AG04449 (cell line): Measurements from ENCODE around the gene RPS6KA6.

Source experiments
- CTCF ChIA-PET: fragments of 350-600 bp; formaldehyde crosslinking; extraction: SDS; loops from one replicate; lab custom pipeline; 2021; ENCODE audit warnings: antibody characterized with exemption; lab: Yijun Ruan, JAX
- POLR2A ChIA-PET: fragments of 400-600, 350-600 bp; formaldehyde crosslinking; extraction: SDS; loops from one replicate; lab custom pipeline; 2020; ENCODE audit warnings: antibody characterized with exemption, inconsistent platforms; lab: Yijun Ruan, JAX
- DNase-seq: peaks from one replicate; pipeline ENCODE4 v3.0.0-alpha.2; 2010; ENCODE audit warnings: low read depth, low spot score
- H3K4me3 ChIP-seq: 2 replicates; pipeline ENCODE4 v1.5.1; 2011; ENCODE audit warnings: low read depth, mild to moderate bottlenecking, control low read depth, low read length
- CTCF ChIP-seq: IDR thresholded peaks from one replicate; pipeline ENCODE4 v1.5.1; 2011; ENCODE audit warnings: mild to moderate bottlenecking, moderate library complexity, low read length, control low read depth, inconsistent platforms; ENCODE audit not compliant: insufficient read depth; ENCODE audit errors: missing control alignments

RPS6KA6 gene

GRCh38 chrX:84046403-84046984 lies 141.5 kb downstream of the RPS6KA6 start:
- ChIA-PET CTCF (interaction anchor here (0.6 to 1.5 kb wide), 15 partner anchors 8 to 861 kb away, joined by 3 to 6 read pairs (median 4); partner anchors contain the start of genes HDX and RPS6KA6), POLR2A (no interaction called here)
- no peak overlapping the region for H3K4me3 ChIP-seq
- DNase-seq: no peak
- peak; percentile 36 for TF ChIP-seq CTCF

- CTCF ChIA-PET: no interaction called here
- DNase-seq: no peak
- H3K4me3 ChIP-seq: no peak overlapping the region
- no peak for TF ChIP-seq CTCF
- POLR2A ChIA-PET: no interaction called here
These were observed 143.9 kb downstream of the RPS6KA6 start for GRCh38 chrX:84044051-84044450.
